B cell (primary cell): ENCODE data around the gene SRPK1. TPM values are rescaled to one million over a fixed set of nuclear protein-coding genes. Genes with fewer than 3 reads are reported as not detected.
"Not testable (repeated sequence)": the region's sequence is repeated elsewhere in the genome, so short reads cannot be mapped to it uniquely, and the experiment has no call there.

Experiments used
- ATAC-seq: fragments of 200-7000 bp; cut with Tn5 transposase; one replicate; pipeline ENCODE4 v1.10.0; 2021; ENCODE audit warnings: low read depth, mild to moderate bottlenecking, moderate number of reproducible peaks, moderate library complexity
- CTCF ChIA-PET: fragments of 350-600 bp; sonication (Branson Sonifier 250); formaldehyde crosslinking; loops from one replicate; lab custom pipeline; 2021; ENCODE audit warnings: antibody characterized with exemption, inconsistent platforms; lab: Charles Lee
- POLR2A ChIA-PET: fragments of 350-600 bp; sonication (Branson Sonifier 250); formaldehyde crosslinking; loops from one replicate; lab custom pipeline; 2021; ENCODE audit warnings: antibody characterized with exemption; lab: Charles Lee
- DNase-seq: peaks from one replicate; pipeline ENCODE4 v3.0.0; 2013
- H2AFZ ChIP-seq: 2 replicates; pipeline ENCODE4 v1.6.1; 2012; ENCODE audit warnings: mild to moderate bottlenecking, low read depth, low read length; ENCODE audit not compliant: insufficient read depth, poor library complexity, severe bottlenecking
- H3K27ac ChIP-seq, 2 donors: 1 replicate in 1 of 2; 2 replicates in 1 of 2; pipeline ENCODE4 v1.5.1; 2012 to 2013; ENCODE audit warnings: low read length in 2 of 2, mild to moderate bottlenecking in 2 of 2, moderate library complexity in 1 of 2
- H3K27me3 ChIP-seq, 4 experiments: fragments of 200-600 bp in 1 of 4; sonication (generic) in 1 of 4; replicated peaks in 1 of 4; 1 replicate in 2 of 4; 2 replicates in 2 of 4; pipeline versions ENCODE4 v1.6.1 to v1.7.0; 2013 to 2016; ENCODE audit warnings: low read length in 3 of 4, mild to moderate bottlenecking in 2 of 4, mixed read lengths in 1 of 4, moderate library complexity in 1 of 4; ENCODE audit not compliant: insufficient read depth in 4 of 4, control insufficient read depth in 3 of 4; ENCODE audit errors: control extremely low read depth in 1 of 4
- H3K36me3 ChIP-seq, 2 experiments: replicated peaks in 1 of 2; 1 replicate in 1 of 2; 2 replicates in 1 of 2; pipeline versions ENCODE4 v1.6.1 to v1.7.1; 2013; ENCODE audit warnings: low read length in 1 of 2; ENCODE audit not compliant: insufficient read depth in 2 of 2, control insufficient read depth in 1 of 2; ENCODE audit errors: control extremely low read depth in 1 of 2, extremely low read depth in 1 of 2
- H3K4me1 ChIP-seq, 2 donors: fragments of 200-600 bp in 1 of 2; sonication (generic) in 1 of 2; 1 replicate in 1 of 2; 2 replicates in 1 of 2; pipeline versions ENCODE4 v1.5.1 to v1.6.1; 2013 to 2017; ENCODE audit warnings: low read length in 2 of 2; ENCODE audit not compliant: control insufficient read depth in 2 of 2, insufficient read depth in 2 of 2
- H3K4me2 ChIP-seq: replicated peaks from 2 replicates; pipeline ENCODE3; 2012; ENCODE audit warnings: mild to moderate bottlenecking, low read depth, low read length; ENCODE audit not compliant: poor library complexity, severe bottlenecking
- H3K4me3 ChIP-seq, 5 experiments: fragments of 200-600 bp in 1 of 5; sonication (generic) in 1 of 5; 1 replicate in 3 of 5; 2 replicates in 2 of 5; pipeline versions ENCODE4 v1.5.1 to v1.7.0; 2011 to 2016; ENCODE audit warnings: low read length in 4 of 5, mild to moderate bottlenecking in 4 of 5, low read depth in 2 of 5, control low read depth in 1 of 5, moderate library complexity in 1 of 5; ENCODE audit not compliant: insufficient read depth in 1 of 5; ENCODE audit errors: control extremely low read depth in 1 of 5, extremely low read depth in 1 of 5
- H3K79me2 ChIP-seq: fragments of 200-600 bp; sonication (generic); one replicate; pipeline ENCODE4 v1.6.0; 2016; ENCODE audit warnings: low read length; ENCODE audit not compliant: control insufficient read depth, insufficient read depth
- H3K9ac ChIP-seq: fragments of 200-600 bp; sonication (generic); 2 replicates; pipeline ENCODE4 v1.6.1; 2017; ENCODE audit warnings: mild to moderate bottlenecking, low read length, moderate library complexity
- H3K9me3 ChIP-seq, 3 donors: one replicate each; pipeline versions ENCODE4 v1.6.1 to v1.7.1; 2013; ENCODE audit warnings: low read length in 2 of 3; ENCODE audit not compliant: control insufficient read depth in 2 of 3, insufficient read depth in 1 of 3; ENCODE audit errors: control extremely low read depth in 1 of 3
- H4K20me1 ChIP-seq: 2 replicates; pipeline ENCODE4 v1.6.0; 2012; ENCODE audit warnings: mild to moderate bottlenecking, low read length; ENCODE audit not compliant: insufficient read depth, control insufficient read depth, poor library complexity, severe bottlenecking
- H3K27ac Mint-ChIP-seq: one replicate; pipeline ENCODE4 v1.8.0; 2021; ENCODE audit warnings: mixed read lengths
- H3K27me3 Mint-ChIP-seq: one replicate; pipeline ENCODE4 v1.8.0; 2021; ENCODE audit warnings: mixed read lengths
- H3K4me1 Mint-ChIP-seq: one replicate; pipeline ENCODE4 v1.8.0; 2021; ENCODE audit warnings: mixed read lengths
- H3K4me3 Mint-ChIP-seq: one replicate; pipeline ENCODE4 v1.8.0; 2021; ENCODE audit warnings: mixed read lengths
- H3K9me3 Mint-ChIP-seq: one replicate; pipeline ENCODE4 v1.8.0; 2022; ENCODE audit warnings: mixed read lengths; ENCODE audit not compliant: insufficient read depth
- CTCF ChIP-seq: fragments of 200-600 bp; IDR thresholded peaks from one replicate; pipeline ENCODE4 v1.8.0; 2022; ENCODE audit warnings: antibody characterized with exemption, mild to moderate bottlenecking
- EZH2 ChIP-seq: IDR thresholded peaks from 2 replicates; pipeline ENCODE4 v1.6.1; 2012; ENCODE audit warnings: borderline replicate concordance, low read depth, mild to moderate bottlenecking, moderate library complexity, low read length; ENCODE audit not compliant: insufficient read depth, poor library complexity, severe bottlenecking
- WGBS: methylation state at CpG from one replicate; pipeline ENCODE4 v1.1.5; 2013; ENCODE audit warnings: missing lambda C conversion rate; ENCODE audit not compliant: insufficient coverage; 5-methylcytosine and 5-hydroxymethylcytosine counted together
- intact Hi-C: fragments of 100-400 bp; cut with micrococcal nuclease; formaldehyde crosslinking; loops from one replicate; pipeline ENCODE4 v1.10.0; 2022
- polyA plus RNA-seq: library from polyadenylated mRNA; depleted of rRNA; stranded (reverse); fragments of >200 nt; gene quantifications from 2 replicates; pipeline ENCODE4 v1.2.3, GENCODE V29; 2012
- total RNA-seq, 2 donors: library from RNA; stranded (reverse); fragments of 120-200 nt in 1 of 2; gene quantifications; 1 replicate in 1 of 2; 2 replicates in 1 of 2; pipeline versions ENCODE4 v1.2.3 to v1.2.4, GENCODE V29; 2013 to 2022

SRPK1 gene
- total and polyA plus RNA-seq, 2 donors (not counting 1 experiment from before 2014, with no cell fraction given), result 9.7 to 53.3 TPM

GRCh38 chr6:35919085-35919826 lies 1.6 kb downstream of the SRPK1 start:
- Histone ChIP-seq H3K27ac (peak overlapping the region; percentile 25 to 62), H3K9me3 (no peaks in the 10 kb centered on the region), H4K20me1 (no peaks in the 10 kb centered on the region), H3K36me3 (peaks cover 2 to 3% of the 10 kb centered on the region in 2 experiments), H3K4me3 (peak overlapping the region; percentile 64 to 88 (median 78)), H3K27me3 (no peaks in the 10 kb centered on the region), H3K9ac (peak overlapping the region; percentile 70), H2AFZ (peak overlapping the region; percentile 76), H3K4me2 (peak overlapping the region; percentile 93), H3K4me1 (peaks cover 19 to 25% of the 10 kb centered on the region in 2 donors), H3K79me2 (peaks cover 46% of the 10 kb centered on the region)
- 20% methylated on average over 2 of the region's 9 CpGs for WGBS
- Mint-ChIP-seq H3K9me3 (no peaks in the 10 kb centered on the region), H3K27me3 (no peaks in the 10 kb centered on the region), H3K4me3 (peak overlapping the region; percentile 96), H3K27ac (peak overlapping the region; percentile 88), H3K4me1 (peaks cover 29% of the 10 kb centered on the region)
- ATAC-seq (no peak), DNase-seq (no peak)
- CTCF ChIA-PET, result no interaction called here
- POLR2A ChIA-PET, result no interaction called here
- TF ChIP-seq CTCF, result no peak
- no peak for TF ChIP-seq EZH2
- intact Hi-C loops, result loop anchor here (10.0 kb wide), 1 partner anchor 176 kb away; no protein-coding TSS in a partner anchor

GRCh38 chr6:35916893-35917292 lies 4.0 kb downstream of the SRPK1 start:
- H3K4me3 ChIP-seq, H3K9ac ChIP-seq, ATAC-seq, H4K20me1 ChIP-seq, POLR2A ChIA-PET, H3K4me2 ChIP-seq, H3K27ac ChIP-seq, H3K4me3 Mint-ChIP-seq, H3K27me3 ChIP-seq, H3K27ac Mint-ChIP-seq, H3K9me3 ChIP-seq, H3K27me3 Mint-ChIP-seq, DNase-seq, H3K9me3 Mint-ChIP-seq, H2AFZ ChIP-seq, H3K36me3 ChIP-seq: not testable (repeated sequence)
- CTCF ChIA-PET, result interaction anchor here (1.1 to 1.5 kb wide), 2 partner anchors 34 to 178 kb away, joined by 3 to 5 read pairs; no protein-coding TSS in a partner anchor
- Histone ChIP-seq H3K4me1 (peaks cover 19 to 25% of the 10 kb centered on the region in 2 donors), H3K79me2 (peaks cover 43% of the 10 kb centered on the region)
- intact Hi-C loops, result loop anchor here (10.0 kb wide), 1 partner anchor 178 kb away; no protein-coding TSS in a partner anchor
- H3K4me1 Mint-ChIP-seq, result peaks cover 28% of the 10 kb centered on the region
- 100% methylated on average over 4 of the region's 6 CpGs for WGBS
